ENCODE data around the gene ITSN2. TPM values are rescaled to one million over a fixed set of nuclear protein-coding genes. Genes with fewer than 3 reads are reported as not detected.

ITSN2 gene
- polyA plus RNA-seq, 1 donor from 2014 or later, result 10.6 TPM

DNA sequence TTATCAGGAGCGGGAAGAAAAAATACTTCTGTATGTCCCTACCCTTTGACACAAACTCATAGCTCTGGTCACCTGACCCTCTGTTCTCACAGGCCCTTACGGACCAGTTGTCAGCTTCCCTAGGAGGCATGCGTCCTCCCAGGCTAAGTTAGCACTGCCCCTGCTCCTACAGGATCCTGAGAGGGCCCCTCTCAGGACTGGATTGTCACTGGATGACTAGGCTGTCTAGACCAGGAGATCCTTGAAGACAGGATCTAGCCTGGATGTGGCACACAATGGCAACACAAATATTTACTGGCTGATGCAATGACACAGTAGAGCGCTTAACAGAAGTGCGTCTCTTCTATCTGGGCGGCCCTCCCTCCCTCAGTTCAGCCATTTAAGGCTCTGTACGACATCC is 177.8 kb downstream of the ITSN2 start:
- Histone ChIP-seq H3K36me3 (ENCODE audit: insufficient read depth, low read length) (no peaks in the 10 kb centered on the region), H3K9me2 (ENCODE audit: insufficient read depth, low read length) (no peaks in the 10 kb centered on the region), H3K27ac (ENCODE audit: low read length) (no peak overlapping the region), H3K4me3 (ENCODE audit: low read length) (no peak overlapping the region), H3K27me3 (ENCODE audit: insufficient read depth, low read depth, low read length) (no peaks in the 10 kb centered on the region), H3K9ac (ENCODE audit: low read length) (no peak overlapping the region), H3F3A (ENCODE audit: insufficient read depth, low read length, poor library complexity, severe bottlenecking) (no peaks in the 10 kb centered on the region), H2AFZ (ENCODE audit: low read depth, low read length) (no peak overlapping the region), H3K9me3 (ENCODE audit: low read length) (no peaks in the 10 kb centered on the region), H3K4me2 (ENCODE audit: low read length) (no peak overlapping the region), H4K20me1 (ENCODE audit: insufficient read depth) (no peaks in the 10 kb centered on the region), H3K79me2 (replicated peaks; ENCODE audit: insufficient read depth, low read length) (no peaks in the 10 kb centered on the region)
- TF ChIP-seq EZH2 (IDR thresholded peaks at IDR 0.05; ENCODE audit: borderline replicate concordance, insufficient read depth, low read length, poor library complexity, severe bottlenecking) (no peak), POLR2AphosphoS5 (IDR thresholded peaks at IDR 0.05) (no peak), TAF1 (IDR thresholded peaks at IDR 0.05; ENCODE audit: low read depth) (no peak), EP300 (conservative IDR thresholded peaks at IDR 0.05; ENCODE audit: poor library complexity, severe bottlenecking) (no peak), SMC3 (conservative IDR thresholded peaks at IDR 0.05; ENCODE audit: poor library complexity) (no peak), RAD21 (conservative IDR thresholded peaks at IDR 0.05) (no peak), MXI1 (conservative IDR thresholded peaks at IDR 0.05; ENCODE audit: poor library complexity, severe bottlenecking) (no peak)
- TF ChIP-seq, protein P1, sequence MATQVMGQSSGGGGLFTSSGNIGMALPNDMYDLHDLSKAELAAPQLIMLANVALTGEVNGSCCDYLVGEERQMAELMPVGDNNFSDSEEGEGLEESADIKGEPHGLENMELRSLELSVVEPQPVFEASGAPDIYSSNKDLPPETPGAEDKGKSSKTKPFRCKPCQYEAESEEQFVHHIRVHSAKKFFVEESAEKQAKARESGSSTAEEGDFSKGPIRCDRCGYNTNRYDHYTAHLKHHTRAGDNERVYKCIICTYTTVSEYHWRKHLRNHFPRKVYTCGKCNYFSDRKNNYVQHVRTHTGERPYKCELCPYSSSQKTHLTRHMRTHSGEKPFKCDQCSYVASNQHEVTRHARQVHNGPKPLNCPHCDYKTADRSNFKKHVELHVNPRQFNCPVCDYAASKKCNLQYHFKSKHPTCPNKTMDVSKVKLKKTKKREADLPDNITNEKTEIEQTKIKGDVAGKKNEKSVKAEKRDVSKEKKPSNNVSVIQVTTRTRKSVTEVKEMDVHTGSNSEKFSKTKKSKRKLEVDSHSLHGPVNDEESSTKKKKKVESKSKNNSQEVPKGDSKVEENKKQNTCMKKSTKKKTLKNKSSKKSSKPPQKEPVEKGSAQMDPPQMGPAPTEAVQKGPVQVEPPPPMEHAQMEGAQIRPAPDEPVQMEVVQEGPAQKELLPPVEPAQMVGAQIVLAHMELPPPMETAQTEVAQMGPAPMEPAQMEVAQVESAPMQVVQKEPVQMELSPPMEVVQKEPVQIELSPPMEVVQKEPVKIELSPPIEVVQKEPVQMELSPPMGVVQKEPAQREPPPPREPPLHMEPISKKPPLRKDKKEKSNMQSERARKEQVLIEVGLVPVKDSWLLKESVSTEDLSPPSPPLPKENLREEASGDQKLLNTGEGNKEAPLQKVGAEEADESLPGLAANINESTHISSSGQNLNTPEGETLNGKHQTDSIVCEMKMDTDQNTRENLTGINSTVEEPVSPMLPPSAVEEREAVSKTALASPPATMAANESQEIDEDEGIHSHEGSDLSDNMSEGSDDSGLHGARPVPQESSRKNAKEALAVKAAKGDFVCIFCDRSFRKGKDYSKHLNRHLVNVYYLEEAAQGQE (IDR thresholded peaks at IDR 0.05; ENCODE audit: borderline replicate concordance), result no peak
- TF ChIP-seq, protein P2, sequence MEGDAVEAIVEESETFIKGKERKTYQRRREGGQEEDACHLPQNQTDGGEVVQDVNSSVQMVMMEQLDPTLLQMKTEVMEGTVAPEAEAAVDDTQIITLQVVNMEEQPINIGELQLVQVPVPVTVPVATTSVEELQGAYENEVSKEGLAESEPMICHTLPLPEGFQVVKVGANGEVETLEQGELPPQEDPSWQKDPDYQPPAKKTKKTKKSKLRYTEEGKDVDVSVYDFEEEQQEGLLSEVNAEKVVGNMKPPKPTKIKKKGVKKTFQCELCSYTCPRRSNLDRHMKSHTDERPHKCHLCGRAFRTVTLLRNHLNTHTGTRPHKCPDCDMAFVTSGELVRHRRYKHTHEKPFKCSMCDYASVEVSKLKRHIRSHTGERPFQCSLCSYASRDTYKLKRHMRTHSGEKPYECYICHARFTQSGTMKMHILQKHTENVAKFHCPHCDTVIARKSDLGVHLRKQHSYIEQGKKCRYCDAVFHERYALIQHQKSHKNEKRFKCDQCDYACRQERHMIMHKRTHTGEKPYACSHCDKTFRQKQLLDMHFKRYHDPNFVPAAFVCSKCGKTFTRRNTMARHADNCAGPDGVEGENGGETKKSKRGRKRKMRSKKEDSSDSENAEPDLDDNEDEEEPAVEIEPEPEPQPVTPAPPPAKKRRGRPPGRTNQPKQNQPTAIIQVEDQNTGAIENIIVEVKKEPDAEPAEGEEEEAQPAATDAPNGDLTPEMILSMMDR (IDR thresholded peaks at IDR 0.05; ENCODE audit: poor library complexity, severe bottlenecking), result no peak

DNA sequence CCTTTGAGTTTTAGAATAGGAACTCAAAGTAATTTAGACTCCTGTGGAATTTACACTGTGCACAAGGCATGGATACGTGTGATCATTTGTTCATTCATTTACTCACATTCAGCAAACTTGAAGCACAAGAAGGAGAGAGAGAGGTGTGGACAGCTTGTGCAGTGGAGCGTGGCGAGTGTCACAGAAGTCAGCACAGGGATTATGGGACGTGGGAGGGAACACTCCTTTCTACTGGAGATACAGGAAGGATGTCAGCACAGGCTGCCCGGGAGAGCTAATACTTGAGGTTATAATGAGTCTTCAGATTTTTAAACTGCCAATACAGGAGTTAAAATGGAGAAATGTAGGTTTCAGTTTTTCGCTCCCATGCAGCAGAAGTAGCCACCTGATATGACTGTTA is 178.5 kb downstream of the ITSN2 start:
- no peaks in the 10 kb centered on the region for H3K9me3 ChIP-seq (ENCODE audit: low read length)

More for the DNA sequence above, 178.5 kb downstream of the ITSN2 start:
- Histone ChIP-seq H3K36me3 (ENCODE audit: insufficient read depth, low read length) (no peaks in the 10 kb centered on the region), H3K27me3 (ENCODE audit: insufficient read depth, low read depth, low read length) (no peaks in the 10 kb centered on the region), H3K27ac (ENCODE audit: low read length) (no peak overlapping the region), H3K79me2 (replicated peaks; ENCODE audit: insufficient read depth, low read length) (no peaks in the 10 kb centered on the region), H3K4me2 (ENCODE audit: low read length) (no peak overlapping the region), H2AFZ (ENCODE audit: low read depth, low read length) (no peak overlapping the region), H4K20me1 (ENCODE audit: insufficient read depth) (no peaks in the 10 kb centered on the region), H3F3A (ENCODE audit: insufficient read depth, low read length, poor library complexity, severe bottlenecking) (no peaks in the 10 kb centered on the region), H3K4me3 (ENCODE audit: low read length) (no peak overlapping the region), H3K9me2 (ENCODE audit: insufficient read depth, low read length) (no peaks in the 10 kb centered on the region), H3K9ac (ENCODE audit: low read length) (no peak overlapping the region)
- TF ChIP-seq RAD21 (conservative IDR thresholded peaks at IDR 0.05), result no peak
- TF ChIP-seq, protein P1 (IDR thresholded peaks at IDR 0.05; ENCODE audit: borderline replicate concordance), result no peak
- TF ChIP-seq EZH2 (IDR thresholded peaks at IDR 0.05; ENCODE audit: borderline replicate concordance, insufficient read depth, low read length, poor library complexity, severe bottlenecking), result no peak
- TF ChIP-seq SMC3 (conservative IDR thresholded peaks at IDR 0.05; ENCODE audit: poor library complexity), result no peak
- no peak for TF ChIP-seq MXI1 (conservative IDR thresholded peaks at IDR 0.05; ENCODE audit: poor library complexity, severe bottlenecking)
- TF ChIP-seq, protein P2 (IDR thresholded peaks at IDR 0.05; ENCODE audit: poor library complexity, severe bottlenecking), result no peak
- TF ChIP-seq POLR2AphosphoS5 (IDR thresholded peaks at IDR 0.05), result no peak
- TF ChIP-seq TAF1 (IDR thresholded peaks at IDR 0.05; ENCODE audit: low read depth), result no peak
- TF ChIP-seq EP300 (conservative IDR thresholded peaks at IDR 0.05; ENCODE audit: poor library complexity, severe bottlenecking), result no peak
